Endothelial cell of umbilical vein (primary cell): ENCODE measurements around the gene SLC47A2. TPM values are rescaled to one million over a fixed set of nuclear protein-coding genes. Genes with fewer than 3 reads are reported as not detected.

Source experiments
- BruUV-seq: library from RNA; stranded (reverse); fragments of 400-500 nt; replicated peaks from 2 replicates; lab custom pipeline; 2021; lab: Mats Ljungman, UMichigan
- CTCF ChIA-PET: fragments of 300-600, 350-600 bp; sonication (Branson Sonifier 250); formaldehyde crosslinking; loops from one replicate; lab custom pipeline; 2021; ENCODE audit warnings: antibody characterized with exemption, inconsistent platforms; lab: Charles Lee
- POLR2A ChIA-PET: fragments of 300-600, 350-600 bp; sonication (Branson Sonifier 250); formaldehyde crosslinking; loops from one replicate; lab custom pipeline; 2021; ENCODE audit warnings: antibody characterized with exemption, inconsistent platforms; lab: Charles Lee
- DNase-seq: peaks from one replicate; pipeline ENCODE4 v3.0.0-alpha.2; 2011; ENCODE audit warnings: low read depth, low spot score
- FAIRE-seq: peaks from 2 replicates; lab custom pipeline; 2011; peaks lifted over from hg19 to GRCh38; lab: Jason Lieb, UNC
- H2AFZ ChIP-seq: 2 replicates; pipeline ENCODE4 v1.6.0; 2012; ENCODE audit warnings: low read depth, low read length, control low read depth, inconsistent platforms
- H3K27ac ChIP-seq: 2 replicates; pipeline ENCODE4 v1.5.1; 2011; ENCODE audit warnings: low read depth, mild to moderate bottlenecking, control low read depth, low read length, moderate library complexity; ENCODE audit not compliant: insufficient read depth
- H3K27me3 ChIP-seq, 2 experiments: 2 replicates each; pipeline versions ENCODE4 v1.6.0 to v1.6.1; 2011; ENCODE audit warnings: low read length in 2 of 2, mixed read lengths in 1 of 2; ENCODE audit not compliant: control insufficient read depth in 2 of 2, insufficient read depth in 2 of 2
- H3K36me3 ChIP-seq, 2 experiments: 2 replicates in 1 of 2; 3 replicates in 1 of 2; pipeline ENCODE4 v1.5.1; 2011; ENCODE audit warnings: low read length in 2 of 2, mild to moderate bottlenecking in 1 of 2, moderate library complexity in 1 of 2; ENCODE audit not compliant: control insufficient read depth in 2 of 2, insufficient read depth in 2 of 2; ENCODE audit errors: extremely low read depth in 1 of 2
- H3K4me1 ChIP-seq: 3 replicates; pipeline ENCODE4 v1.5.1; 2011; ENCODE audit warnings: mild to moderate bottlenecking, low read length; ENCODE audit not compliant: control insufficient read depth, insufficient read depth; ENCODE audit errors: extremely low read depth
- H3K4me2 ChIP-seq: 2 replicates; pipeline ENCODE4 v1.6.1; 2011; ENCODE audit warnings: low read length, control low read depth, mixed read lengths; ENCODE audit not compliant: insufficient read depth
- H3K4me3 ChIP-seq, 3 experiments: fragments of 200-600 bp in 1 of 3; sonication (generic), shearing (Covaris generic) in 1 of 3; replicated peaks in 1 of 3; 2 replicates each; pipeline ENCODE4 v1.5.1; 2011 to 2016; ENCODE audit warnings: control low read depth in 3 of 3, low read length in 3 of 3, mild to moderate bottlenecking in 2 of 3, inconsistent platforms in 1 of 3, low read depth in 1 of 3, moderate library complexity in 1 of 3; ENCODE audit not compliant: insufficient read depth in 1 of 3
- H3K79me2 ChIP-seq: 2 replicates; pipeline ENCODE4 v1.6.0; 2012; ENCODE audit warnings: low read length, inconsistent platforms; ENCODE audit not compliant: control insufficient read depth, insufficient read depth
- H3K9ac ChIP-seq: replicated peaks from 2 replicates; pipeline ENCODE3; 2011; ENCODE audit warnings: low read length, control low read depth; ENCODE audit not compliant: insufficient read depth; ENCODE audit errors: extremely low read depth
- H3K9me1 ChIP-seq: replicated peaks from 3 replicates; pipeline ENCODE4 v1.6.0; 2011; ENCODE audit warnings: mild to moderate bottlenecking, low read length; ENCODE audit not compliant: control insufficient read depth, insufficient read depth; ENCODE audit errors: extremely low read depth
- H3K9me3 ChIP-seq: replicated peaks from 2 replicates; pipeline ENCODE4 v1.5.1; 2012; ENCODE audit warnings: low read length, inconsistent platforms; ENCODE audit not compliant: control insufficient read depth, insufficient read depth
- H4K20me1 ChIP-seq: replicated peaks from 2 replicates; pipeline ENCODE3; 2011; ENCODE audit warnings: mild to moderate bottlenecking, low read length; ENCODE audit not compliant: control insufficient read depth, insufficient read depth; ENCODE audit errors: extremely low read depth
- CTCF ChIP-seq, 2 donors: IDR thresholded peaks; 1 replicate in 1 of 2; 2 replicates in 1 of 2; pipeline ENCODE4 v1.5.1; 2011; ENCODE audit warnings: low read length in 2 of 2, mild to moderate bottlenecking in 2 of 2, moderate library complexity in 2 of 2, control low read depth in 1 of 2, inconsistent platforms in 1 of 2, low read depth in 1 of 2; ENCODE audit not compliant: insufficient read depth in 1 of 2; ENCODE audit errors: extremely low read depth in 1 of 2
- EZH2 ChIP-seq: IDR thresholded peaks from 2 replicates; pipeline ENCODE4 v1.6.1; 2012; ENCODE audit warnings: borderline replicate concordance, low read depth, mild to moderate bottlenecking, moderate library complexity, low read length, inconsistent platforms; ENCODE audit not compliant: severe bottlenecking
- FOS ChIP-seq: IDR thresholded peaks from 2 replicates; pipeline ENCODE4 v1.6.1; 2011; ENCODE audit warnings: mild to moderate bottlenecking, low read length, moderate library complexity, borderline replicate concordance; ENCODE audit not compliant: insufficient read depth
- GATA2 ChIP-seq: IDR thresholded peaks from 2 replicates; pipeline ENCODE4 v1.7.0; 2011; ENCODE audit warnings: low read depth, mild to moderate bottlenecking, moderate library complexity, mixed read lengths, low read length; ENCODE audit not compliant: insufficient read length, insufficient read depth
- JUN ChIP-seq: IDR thresholded peaks from 2 replicates; pipeline ENCODE4 v1.6.1; 2011; ENCODE audit warnings: borderline replicate concordance, low read depth; ENCODE audit not compliant: insufficient read length, insufficient read depth
- MAX ChIP-seq: IDR thresholded peaks from 2 replicates; pipeline ENCODE4 v1.6.1; 2011; ENCODE audit not compliant: insufficient read depth, insufficient read length
- MYC ChIP-seq: IDR thresholded peaks from one replicate; pipeline ENCODE4 v1.6.1; 2011; ENCODE audit warnings: mild to moderate bottlenecking, low read depth, low read length
- POLR2A ChIP-seq: IDR thresholded peaks from 2 replicates; pipeline ENCODE4 v1.6.1; 2012; ENCODE audit warnings: low read depth, mild to moderate bottlenecking, control low read depth, low read length
- POLR2AphosphoS5 ChIP-seq: IDR thresholded peaks from 2 replicates; pipeline ENCODE4 v1.6.1; 2012; ENCODE audit warnings: low read depth, mild to moderate bottlenecking, control low read depth, low read length, moderate library complexity; ENCODE audit not compliant: insufficient read depth
- dilution Hi-C: fragments of 300-500 bp; cut with MboI; formaldehyde crosslinking; loops from one replicate; pipeline ENCODE4 v1.15.0; 2019; ENCODE audit warnings: low sequenced_read_pairs; ENCODE audit not compliant: extremely low pct_ligation_motif_present
- intact Hi-C: fragments of 100-400 bp; cut with micrococcal nuclease; formaldehyde crosslinking; loops from one replicate; pipeline ENCODE4 v1.10.0; 2022
- polyA plus RNA-seq, 4 experiments: library from polyadenylated mRNA; depleted of rRNA in 3 of 4; stranded (reverse) in 3 of 4; unstranded in 1 of 4; fragments of >200 nt; gene quantifications; 2 replicates each; pipeline versions ENCODE4 v1.2.1 to v1.2.3, GENCODE V29; 2011 to 2012; ENCODE audit warnings: missing spikeins in 1 of 4
- total RNA-seq: library from RNA; stranded (reverse); gene quantifications from 2 replicates; pipeline ENCODE4 v1.2.3, GENCODE V29; 2021

Gene SLC47A2
- total and polyA plus RNA-seq, 2 donors (not counting 3 experiments of a cell fraction or from before 2014, with no cell fraction given): not detected

GRCh38 chr17:19654342-19654886, 62.0 kb downstream of the SLC47A2 start:
- Histone ChIP-seq H3K9me3 (no peaks in the 10 kb centered on the region), H3K27ac (no peak overlapping the region), H4K20me1 (no peaks in the 10 kb centered on the region), H3K9me1 (no peaks in the 10 kb centered on the region), H3K79me2 (peaks cover 12% of the 10 kb centered on the region), H2AFZ (no peak overlapping the region), H3K9ac (no peak overlapping the region), H3K27me3 (no peaks in the 10 kb centered on the region), H3K36me3 (peaks cover 0 to 5% of the 10 kb centered on the region in 2 experiments), H3K4me2 (no peak overlapping the region), H3K4me1 (peaks cover 4% of the 10 kb centered on the region), H3K4me3 (no peak overlapping the region)
- dilution Hi-C loops (no loop called here), intact Hi-C loops (no loop called here)
- CTCF ChIA-PET: interaction anchor here (2.0 to 2.4 kb wide), 2 partner anchors 91 to 108 kb away, joined by 7 to 10 read pairs; no protein-coding TSS in a partner anchor
- no TSS peak for BruUV-seq
- no peak for FAIRE-seq
- POLR2A ChIA-PET: no interaction called here
- DNase-seq: no peak
- no peak for TF ChIP-seq CTCF (IDR thresholded peaks at IDR 0.05; ENCODE audit: extremely low read depth in 1 of 2, insufficient read depth in 1 of 2, low read depth in 1 of 2, low read length in 2 of 2)
- no peak for TF ChIP-seq GATA2
- no peak for TF ChIP-seq MYC
- no peak for TF ChIP-seq FOS
- TF ChIP-seq MAX: no peak
- no peak for TF ChIP-seq JUN
- TF ChIP-seq POLR2A: no peak
- TF ChIP-seq EZH2: no peak
- TF ChIP-seq POLR2AphosphoS5: no peak
